HG02970 (cell line): Measurements from ENCODE around the gene ALG6.
"Not testable (repeated sequence)": the region's sequence is repeated elsewhere in the genome, so short reads cannot be mapped to it uniquely, and the experiment has no call there.

Experiments
- ATAC-seq: cut with Tn5 transposase; IDR thresholded peaks from one replicate; pipeline ENCODE4 v1.9.1; 2021; ENCODE audit warnings: mild to moderate bottlenecking, moderate library complexity, moderate number of reproducible peaks; ENCODE audit not compliant: unreplicated experiment, low FRiP score

The ALG6 gene

GRCh38 chr1:63411066-63411465, 43.6 kb downstream of the ALG6 start:
- no peak for ATAC-seq

GRCh38 chr1:63413394-63413793, 46.0 kb downstream of the ALG6 start:
- ATAC-seq = no peak

GRCh38 chr1:63414691-63415365, 47.4 kb downstream of the ALG6 start:
- ATAC-seq = no peak

GRCh38 chr1:63418101-63418500, 50.7 kb downstream of the ALG6 start:
- no peak for ATAC-seq

GRCh38 chr1:63420746-63421145, 53.3 kb downstream of the ALG6 start:
- ATAC-seq = not testable (repeated sequence)

GRCh38 chr1:63423649-63424048, 56.2 kb downstream of the ALG6 start:
- ATAC-seq = no peak

GRCh38 chr1:63428815-63429214, 61.4 kb downstream of the ALG6 start:
- ATAC-seq = no peak

GRCh38 chr1:63429281-63429680, 61.9 kb downstream of the ALG6 start:
- no peak for ATAC-seq

- ATAC-seq = no peak
These were observed 67.7 kb downstream of the ALG6 start for GRCh38 chr1:63435161-63435560.

- no peak for ATAC-seq
These were observed 74.7 kb downstream of the ALG6 start for GRCh38 chr1:63442141-63442475.

GRCh38 chr1:63448731-63449246, 81.4 kb downstream of the ALG6 start:
- no peak for ATAC-seq

GRCh38 chr1:63450416-63450815, 83.0 kb downstream of the ALG6 start:
- ATAC-seq = no peak

- no peak for ATAC-seq
These were observed 85.8 kb downstream of the ALG6 start for GRCh38 chr1:63453232-63453631.

GRCh38 chr1:63454269-63454668, 86.8 kb downstream of the ALG6 start:
- ATAC-seq = no peak

GRCh38 chr1:63458750-63459149, 91.3 kb downstream of the ALG6 start:
- no peak for ATAC-seq

GRCh38 chr1:63461661-63462230, 94.3 kb downstream of the ALG6 start:
- ATAC-seq = no peak

- ATAC-seq = no peak
These were observed 95.8 kb downstream of the ALG6 start for GRCh38 chr1:63463248-63463647.

- ATAC-seq = no peak
These were observed 98.8 kb downstream of the ALG6 start for GRCh38 chr1:63466181-63466580.

GRCh38 chr1:63466759-63467158, 99.3 kb downstream of the ALG6 start:
- no peak for ATAC-seq

- ATAC-seq = not testable (repeated sequence)
These were observed 101.3 kb downstream of the ALG6 start for GRCh38 chr1:63468683-63469082.

- no peak for ATAC-seq
These were observed 108.3 kb downstream of the ALG6 start for GRCh38 chr1:63475761-63476160.

- ATAC-seq = no peak
These were observed 112.6 kb downstream of the ALG6 start for GRCh38 chr1:63480057-63480456.
